HG03097 (cell line): ENCODE results near the gene RGPD5.
"Not testable (repeated sequence)": the region's sequence is repeated elsewhere in the genome, so short reads cannot be mapped to it uniquely, and the experiment has no call there.

Experiments
- ATAC-seq: cut with Tn5 transposase; IDR thresholded peaks from one replicate; pipeline ENCODE4 v1.9.1; 2021; ENCODE audit not compliant: unreplicated experiment, low FRiP score

The RGPD5 gene

GRCh38 chr2:109794074-109794737, at the start of gene RGPD5:
Gene RGPD5, plus strand, starts transcription at chr2:109794305. Its CDS starts 161 bp downstream, at chr2:109794466.
- ATAC-seq = peak; percentile 97

- ATAC-seq = not testable (repeated sequence)
These were observed 42.5 kb upstream of the RGPD5 start for GRCh38 chr2:109751572-109751971.

- ATAC-seq = not testable (repeated sequence)
These were observed 36.8 kb upstream of the RGPD5 start for GRCh38 chr2:109757163-109757824.

- not testable (repeated sequence) for ATAC-seq
These were observed 33.7 kb upstream of the RGPD5 start for GRCh38 chr2:109760265-109761042.

GRCh38 chr2:109761043-109761454, 33.1 kb upstream of the RGPD5 start:
- ATAC-seq = not testable (repeated sequence)

GRCh38 chr2:109761976-109762375, 32.1 kb upstream of the RGPD5 start:
- ATAC-seq = not testable (repeated sequence)

- not testable (repeated sequence) for ATAC-seq
These were observed 28.0 kb upstream of the RGPD5 start for GRCh38 chr2:109766074-109766473.

GRCh38 chr2:109766886-109767578, 27.1 kb upstream of the RGPD5 start:
- not testable (repeated sequence) for ATAC-seq

GRCh38 chr2:109768934-109769333, 25.2 kb upstream of the RGPD5 start:
- not testable (repeated sequence) for ATAC-seq

- ATAC-seq = not testable (repeated sequence)
These were observed 15.0 kb upstream of the RGPD5 start for GRCh38 chr2:109779118-109779517.

GRCh38 chr2:109781147-109781816, 12.8 kb upstream of the RGPD5 start:
- ATAC-seq = not testable (repeated sequence)

GRCh38 chr2:109782446-109782993, 11.6 kb upstream of the RGPD5 start:
- ATAC-seq = not testable (repeated sequence)

GRCh38 chr2:109791530-109792279, 2.4 kb upstream of the RGPD5 start:
- ATAC-seq = not testable (repeated sequence)

GRCh38 chr2:109792659-109793058, 1.4 kb upstream of the RGPD5 start:
- peak; percentile 46 for ATAC-seq

- peak; percentile 92 for ATAC-seq
These were observed 77.1 kb downstream of the RGPD5 start for GRCh38 chr2:109871129-109871751.

- ATAC-seq = not testable (repeated sequence)
These were observed 82.5 kb downstream of the RGPD5 start for GRCh38 chr2:109876625-109877024.

- ATAC-seq = not testable (repeated sequence)
These were observed 88.0 kb downstream of the RGPD5 start for GRCh38 chr2:109882112-109882511.

- not testable (repeated sequence) for ATAC-seq
These were observed 94.3 kb downstream of the RGPD5 start for GRCh38 chr2:109888414-109888813.

GRCh38 chr2:109889909-109890308, 95.8 kb downstream of the RGPD5 start:
- ATAC-seq = not testable (repeated sequence)
